Endothelial cell of hepatic sinusoid (primary cell): Measurements from ENCODE around the gene GTF2F1.
"Not testable (repeated sequence)": the region's sequence is repeated elsewhere in the genome, so short reads cannot be mapped to it uniquely, and the experiment has no call there.

ENCODE experiments used
- in situ Hi-C: cut with HindIII; loops from 2 replicates; pipeline ENCODE4 v1.10.0; 2017; ENCODE audit warnings: low sequenced_read_pairs

GTF2F1 gene

GRCh38 chr19:6418562-6418932, 25.6 kb upstream of the GTF2F1 start:
- in situ Hi-C loops: no loop called here

- in situ Hi-C loops: no loop called here
Observed at GRCh38 chr19:6417713-6418561, 25.0 kb upstream of the GTF2F1 start.

GRCh38 chr19:6416658-6417405, 23.9 kb upstream of the GTF2F1 start:
- in situ Hi-C loops: no loop called here

- in situ Hi-C loops: no loop called here
Observed at GRCh38 chr19:6415591-6416190, 22.7 kb upstream of the GTF2F1 start.

- in situ Hi-C loops: no loop called here
Observed at GRCh38 chr19:6414793-6415590, 22.0 kb upstream of the GTF2F1 start.

GRCh38 chr19:6413721-6414643, 21.0 kb upstream of the GTF2F1 start:
- in situ Hi-C loops: no loop called here

- in situ Hi-C loops: no loop called here
Observed at GRCh38 chr19:6413291-6413690, 20.3 kb upstream of the GTF2F1 start.

GRCh38 chr19:6412447-6413091, 19.6 kb upstream of the GTF2F1 start:
- in situ Hi-C loops: no loop called here

- in situ Hi-C loops: no loop called here
Observed at GRCh38 chr19:6412061-6412446, 19.1 kb upstream of the GTF2F1 start.

- in situ Hi-C loops: no loop called here
Observed at GRCh38 chr19:6409346-6409745, 16.4 kb upstream of the GTF2F1 start.

GRCh38 chr19:6406401-6406800, 13.4 kb upstream of the GTF2F1 start:
- in situ Hi-C loops: no loop called here

- in situ Hi-C loops: no loop called here
Observed at GRCh38 chr19:6402837-6403608, 10.1 kb upstream of the GTF2F1 start.

- in situ Hi-C loops: no loop called here
Observed at GRCh38 chr19:6402058-6402457, 9.1 kb upstream of the GTF2F1 start.

- in situ Hi-C loops: not testable (repeated sequence)
Observed at GRCh38 chr19:6400062-6400944, 7.3 kb upstream of the GTF2F1 start.

GRCh38 chr19:6396305-6396704, 3.3 kb upstream of the GTF2F1 start:
- in situ Hi-C loops: no loop called here

GRCh38 chr19:6394831-6395230, 1.9 kb upstream of the GTF2F1 start:
- in situ Hi-C loops: no loop called here

- in situ Hi-C loops: no loop called here
Observed at GRCh38 chr19:6393983-6394412, 1.0 kb upstream of the GTF2F1 start.
